GM18511 (cell line): ENCODE results near the gene GMDS.

Experiments
- ATAC-seq: cut with Tn5 transposase; IDR thresholded peaks from one replicate; pipeline ENCODE4 v1.9.1; 2021; ENCODE audit warnings: mild to moderate bottlenecking, moderate library complexity; ENCODE audit not compliant: unreplicated experiment

GMDS gene

DNA sequence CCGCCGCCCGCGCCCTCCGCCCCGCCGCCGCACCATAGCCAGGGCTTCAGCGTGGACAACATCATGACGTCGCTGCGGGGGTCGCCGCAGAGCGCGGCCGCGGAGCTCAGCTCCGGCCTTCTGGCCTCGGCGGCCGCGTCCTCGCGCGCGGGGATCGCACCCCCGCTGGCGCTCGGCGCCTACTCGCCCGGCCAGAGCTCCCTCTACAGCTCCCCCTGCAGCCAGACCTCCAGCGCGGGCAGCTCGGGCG, 634.2 kb downstream of the GMDS start:
- ATAC-seq = no peak

DNA sequence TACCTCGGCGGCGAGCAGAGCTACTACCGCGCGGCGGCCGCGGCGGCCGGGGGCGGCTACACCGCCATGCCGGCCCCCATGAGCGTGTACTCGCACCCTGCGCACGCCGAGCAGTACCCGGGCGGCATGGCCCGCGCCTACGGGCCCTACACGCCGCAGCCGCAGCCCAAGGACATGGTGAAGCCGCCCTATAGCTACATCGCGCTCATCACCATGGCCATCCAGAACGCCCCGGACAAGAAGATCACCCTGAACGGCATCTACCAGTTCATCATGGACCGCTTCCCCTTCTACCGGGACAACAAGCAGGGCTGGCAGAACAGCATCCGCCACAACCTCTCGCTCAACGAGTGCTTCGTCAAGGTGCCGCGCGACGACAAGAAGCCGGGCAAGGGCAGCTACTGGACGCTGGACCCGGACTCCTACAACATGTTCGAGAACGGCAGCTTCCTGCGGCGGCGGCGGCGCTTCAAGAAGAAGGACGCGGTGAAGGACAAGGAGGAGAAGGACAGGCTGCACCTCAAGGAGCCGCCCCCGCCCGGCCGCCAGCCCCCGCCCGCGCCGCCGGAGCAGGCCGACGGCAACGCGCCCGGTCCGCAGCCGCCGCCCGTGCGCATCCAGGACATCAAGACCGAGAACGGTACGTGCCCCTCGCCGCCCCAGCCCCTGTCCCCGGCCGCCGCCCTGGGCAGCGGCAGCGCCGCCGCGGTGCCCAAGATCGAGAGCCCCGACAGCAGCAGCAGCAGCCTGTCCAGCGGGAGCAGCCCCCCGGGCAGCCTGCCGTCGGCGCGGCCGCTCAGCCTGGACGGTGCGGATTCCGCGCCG, 634.7 kb downstream of the GMDS start:
- ATAC-seq = peak; percentile 27

DNA sequence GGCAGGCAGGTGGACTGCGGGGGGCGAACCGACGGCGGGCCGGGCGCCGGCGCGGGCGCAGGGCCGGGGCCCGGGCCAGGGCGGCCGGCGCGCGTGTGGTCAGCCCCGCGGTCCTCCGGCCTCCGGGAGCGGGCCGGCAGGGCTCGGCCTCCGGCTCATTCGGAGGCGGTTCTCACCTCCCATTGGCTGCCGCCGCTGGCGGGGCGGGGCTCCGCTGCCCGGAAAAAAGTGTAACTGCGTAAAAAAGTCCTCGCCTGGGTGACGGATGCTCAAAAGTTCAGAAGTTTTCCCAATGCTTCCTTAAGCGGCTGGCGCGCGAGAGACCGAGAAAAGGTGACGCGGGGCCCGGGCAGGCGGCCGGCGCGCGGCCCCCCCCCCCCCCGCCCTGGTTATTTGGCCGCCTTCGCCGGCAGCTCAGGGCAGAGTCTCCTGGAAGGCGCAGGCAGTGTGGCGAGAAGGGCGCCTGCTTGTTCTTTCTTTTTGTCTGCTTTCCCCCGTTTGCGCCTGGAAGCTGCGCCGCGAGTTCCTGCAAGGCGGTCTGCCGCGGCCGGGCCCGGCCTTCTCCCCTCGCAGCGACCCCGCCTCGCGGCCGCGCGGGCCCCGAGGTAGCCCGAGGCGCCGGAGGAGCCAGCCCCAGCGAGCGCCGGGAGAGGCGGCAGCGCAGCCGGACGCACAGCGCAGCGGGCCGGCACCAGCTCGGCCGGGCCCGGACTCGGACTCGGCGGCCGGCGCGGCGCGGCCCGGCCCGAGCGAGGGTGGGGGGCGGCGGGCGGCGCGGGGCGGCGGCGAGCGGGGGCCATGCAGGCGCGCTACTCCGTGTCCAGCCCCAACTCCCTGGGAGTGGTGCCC, 635.5 kb downstream of the GMDS start, which contains the start of gene FOXC1:
Gene FOXC1, plus strand, starts transcription at position 268 of the 849 bp plus-strand sequence. Its CDS starts 531 bp downstream, at position 799.
- peak; percentile 55 for ATAC-seq

DNA sequence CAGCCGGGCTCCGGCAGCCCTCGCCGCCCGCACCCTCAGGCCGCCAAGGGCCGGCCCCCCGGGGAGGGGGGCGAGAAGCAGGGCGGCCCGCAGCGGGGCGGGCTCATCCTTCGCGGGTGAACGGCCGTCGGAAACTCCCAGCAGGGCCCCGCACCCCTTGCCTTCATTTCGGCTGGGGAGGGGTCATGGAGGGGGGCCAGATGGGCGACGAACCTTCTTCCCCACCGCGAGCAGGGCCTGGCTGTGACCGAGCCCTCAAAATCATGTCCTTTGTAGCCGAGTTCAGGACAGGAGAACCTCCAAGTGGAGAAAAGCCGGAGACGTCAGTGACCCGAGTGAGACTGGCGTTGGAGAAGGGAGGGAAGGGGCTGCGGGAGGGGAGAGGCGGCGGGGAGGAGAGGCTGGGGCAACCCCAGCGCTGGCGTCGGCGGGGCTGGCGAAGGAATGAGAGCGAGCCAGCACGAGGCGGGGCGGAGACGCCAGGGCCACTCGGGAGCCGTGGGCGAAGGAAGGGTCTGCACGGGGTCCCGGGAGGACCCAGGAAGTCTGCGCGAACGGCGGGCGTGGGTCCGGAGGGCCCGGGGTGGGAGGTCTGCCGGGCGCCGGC, 636.3 kb downstream of the GMDS start:
- ATAC-seq = no peak

DNA sequence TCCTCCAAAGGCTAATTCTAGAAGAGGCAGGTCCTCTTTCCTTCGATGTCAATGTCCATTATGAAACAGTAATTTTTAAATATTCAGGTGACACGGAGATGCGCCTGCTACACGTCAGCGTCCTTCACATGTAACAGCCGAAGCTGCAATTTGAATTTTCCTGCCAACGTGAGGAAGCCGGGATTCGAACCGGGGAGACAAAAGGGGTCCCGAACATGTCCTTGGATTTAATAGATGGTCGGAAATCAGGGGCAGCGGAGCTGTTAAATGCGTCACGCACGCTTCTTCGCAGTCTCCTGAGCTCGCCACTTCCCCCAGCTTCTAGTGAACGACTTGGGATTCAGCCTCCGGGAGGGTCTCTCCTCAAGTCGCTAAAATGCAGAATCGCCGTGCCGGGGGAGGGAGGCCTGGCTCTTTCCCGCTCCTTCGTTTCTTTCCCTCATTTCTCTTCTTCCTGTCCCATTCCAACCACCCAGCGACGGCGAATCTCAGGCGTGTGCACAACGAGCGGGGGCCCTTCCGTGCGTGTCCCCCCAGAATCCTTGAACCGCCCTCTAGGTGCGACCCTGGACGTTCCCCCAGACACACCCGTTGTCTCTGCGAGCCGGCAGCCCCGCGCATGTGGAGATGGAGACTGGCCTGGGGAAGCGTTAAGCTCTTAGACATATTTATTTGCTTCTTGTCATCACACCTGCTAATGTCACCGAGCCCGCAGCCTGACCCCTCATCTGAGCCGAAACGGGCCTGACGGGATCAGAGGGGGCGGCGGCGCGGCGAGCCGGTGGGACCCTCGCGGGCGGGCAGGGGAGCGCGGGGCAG, 637.0 kb downstream of the GMDS start:
- ATAC-seq = no peak

DNA sequence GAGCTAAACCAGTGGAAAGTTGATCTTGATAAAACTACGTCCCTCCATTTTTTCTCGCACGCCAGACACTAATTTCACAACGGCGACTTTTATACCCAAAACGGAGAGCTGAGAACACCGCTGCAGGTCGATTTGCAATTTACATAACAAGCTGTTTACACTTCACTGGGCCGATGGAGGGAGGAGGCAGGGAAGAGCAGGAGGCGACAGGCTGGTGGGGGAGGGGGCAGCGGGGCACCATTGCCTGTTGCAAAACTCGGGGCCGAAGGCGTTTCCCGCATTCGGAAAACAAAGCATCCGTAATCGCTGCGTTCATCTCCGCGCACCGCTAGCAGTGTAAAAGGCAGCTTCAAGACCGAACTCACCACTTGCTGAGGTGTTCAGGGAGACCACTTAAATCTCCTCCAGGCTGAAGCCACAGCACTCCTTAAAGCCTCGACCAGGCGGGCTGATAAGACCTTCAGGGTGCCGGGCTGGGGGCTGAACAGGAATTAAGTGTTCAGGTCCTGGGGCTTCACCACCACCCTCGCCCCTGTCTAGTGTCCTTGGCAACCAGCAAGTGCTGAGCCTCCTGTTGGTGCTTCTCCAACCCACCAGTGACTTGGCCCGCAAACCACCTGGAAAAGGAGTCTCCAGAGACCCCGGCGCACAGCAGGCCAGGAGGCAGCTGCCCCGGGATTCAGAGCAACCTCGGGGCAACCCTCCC, 637.7 kb downstream of the GMDS start:
- no peak for ATAC-seq

DNA sequence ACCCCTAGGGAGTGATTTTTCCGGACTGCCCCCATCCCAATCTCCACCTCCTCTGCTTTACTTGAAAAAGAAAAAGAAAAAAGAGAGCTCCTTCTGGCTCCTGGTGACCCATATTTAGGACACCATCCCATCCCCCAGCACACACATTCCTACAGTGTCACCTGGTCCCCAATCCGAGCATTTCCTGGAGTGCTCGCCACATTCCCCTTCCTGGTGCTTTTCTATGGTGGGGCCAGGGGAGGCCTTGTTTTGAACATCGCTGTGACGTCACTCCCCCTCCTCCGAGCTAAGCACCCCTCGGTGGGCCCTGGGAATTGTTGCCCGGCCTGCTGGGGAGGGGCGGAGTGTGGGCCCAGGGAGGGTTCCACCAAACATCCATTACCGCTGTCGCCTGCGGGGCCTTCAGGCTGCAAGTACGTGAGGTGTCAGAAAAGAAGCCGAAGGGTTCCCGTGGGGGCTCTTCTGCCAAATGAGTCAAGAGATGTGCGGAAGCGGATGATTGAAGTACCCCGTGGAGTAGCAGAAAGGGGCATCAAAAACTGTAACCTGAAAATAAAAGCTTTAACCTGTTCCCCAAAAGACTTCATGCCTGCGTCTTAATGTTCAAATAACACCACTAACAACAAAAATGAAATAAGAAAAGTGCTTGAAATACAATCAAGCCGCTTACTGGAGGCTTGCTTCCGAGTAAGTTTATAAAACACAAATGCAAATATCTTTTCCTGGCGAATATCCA, 638.5 kb downstream of the GMDS start:
- no peak for ATAC-seq

DNA sequence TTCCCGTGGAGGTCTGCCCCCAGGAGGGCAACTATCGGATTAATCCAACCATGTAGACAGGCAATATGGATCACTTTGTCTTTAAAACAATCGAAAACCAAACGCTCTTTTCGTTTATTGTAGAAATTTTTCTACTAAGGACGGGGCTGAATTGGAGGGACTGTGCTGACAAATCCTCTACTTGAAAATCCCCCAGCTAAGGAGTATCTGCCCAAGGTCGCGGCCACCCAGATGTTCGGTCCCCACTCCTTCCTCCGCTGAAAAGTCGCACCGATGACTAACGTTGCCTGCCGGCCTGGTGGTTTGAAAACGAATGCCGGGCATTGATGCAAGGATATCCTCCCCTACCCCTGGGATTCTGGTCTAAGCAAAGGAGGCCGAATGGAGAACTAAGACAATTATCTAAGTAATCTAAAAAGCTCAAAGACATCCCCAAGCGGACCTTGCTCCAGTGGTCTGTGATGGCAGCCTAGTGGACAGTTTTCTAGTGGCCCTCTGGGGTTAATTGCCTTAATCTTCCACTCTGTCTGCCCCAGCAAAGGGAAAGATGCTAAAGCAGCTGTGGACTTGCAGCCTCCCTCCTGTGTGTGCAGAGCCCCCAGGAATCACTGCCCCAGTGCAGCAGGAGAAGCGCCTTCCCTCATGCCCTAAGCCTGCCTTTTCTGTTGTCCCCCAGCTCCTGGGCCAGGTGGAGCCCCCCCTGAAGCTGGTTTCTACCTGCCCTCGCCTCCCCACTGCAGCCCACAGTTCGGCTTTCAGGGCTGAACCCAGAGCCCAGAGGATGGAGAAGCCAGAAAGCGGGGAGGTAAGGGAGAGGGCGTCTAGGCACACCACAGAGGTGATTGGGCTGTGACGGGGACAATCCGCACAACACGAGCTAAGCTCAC, 639.3 kb downstream of the GMDS start:
- no peak for ATAC-seq

DNA sequence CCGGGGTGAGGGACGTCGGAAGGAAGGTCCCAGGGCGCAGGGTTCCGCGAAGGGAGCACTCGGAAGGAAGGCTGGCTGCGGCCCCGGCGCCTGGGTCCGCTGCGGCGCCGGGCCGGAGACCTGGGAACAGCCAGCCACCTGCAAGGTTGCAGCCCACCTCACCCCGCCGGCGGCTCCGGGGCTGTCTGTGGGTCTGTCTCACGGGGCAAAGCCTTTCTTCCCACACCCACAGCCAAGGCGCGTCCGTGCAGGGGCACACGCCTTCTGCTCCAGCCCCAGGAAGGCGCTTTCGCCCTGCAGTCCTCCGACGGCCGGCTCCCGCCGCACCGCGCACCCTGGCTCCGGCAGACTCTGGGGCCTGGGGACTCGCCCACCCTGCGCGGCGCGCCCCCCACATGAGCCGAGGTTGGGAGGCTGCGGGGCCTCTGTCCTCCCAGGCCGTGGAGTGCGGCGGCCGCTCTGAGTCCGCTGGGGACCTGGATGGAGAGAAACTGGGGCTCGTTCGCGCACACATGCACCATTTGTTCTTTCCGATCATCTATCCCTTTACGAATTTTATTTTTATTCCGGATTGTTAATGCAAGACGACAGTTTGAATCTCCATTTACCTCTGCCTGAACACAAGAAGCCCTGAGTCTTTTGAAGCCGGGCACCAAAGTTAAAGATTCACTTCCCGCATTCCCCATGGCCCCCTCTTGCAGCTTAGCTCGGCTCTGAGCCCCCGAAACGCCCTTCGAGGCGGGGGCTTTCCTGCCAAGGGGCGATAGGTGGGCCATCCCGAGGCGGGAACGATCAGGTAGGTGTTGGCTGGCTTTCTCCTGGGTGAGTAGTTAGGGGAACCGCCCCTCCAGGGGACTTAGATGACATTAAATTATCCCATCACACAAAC, 640.2 kb downstream of the GMDS start:
- no peak for ATAC-seq

DNA sequence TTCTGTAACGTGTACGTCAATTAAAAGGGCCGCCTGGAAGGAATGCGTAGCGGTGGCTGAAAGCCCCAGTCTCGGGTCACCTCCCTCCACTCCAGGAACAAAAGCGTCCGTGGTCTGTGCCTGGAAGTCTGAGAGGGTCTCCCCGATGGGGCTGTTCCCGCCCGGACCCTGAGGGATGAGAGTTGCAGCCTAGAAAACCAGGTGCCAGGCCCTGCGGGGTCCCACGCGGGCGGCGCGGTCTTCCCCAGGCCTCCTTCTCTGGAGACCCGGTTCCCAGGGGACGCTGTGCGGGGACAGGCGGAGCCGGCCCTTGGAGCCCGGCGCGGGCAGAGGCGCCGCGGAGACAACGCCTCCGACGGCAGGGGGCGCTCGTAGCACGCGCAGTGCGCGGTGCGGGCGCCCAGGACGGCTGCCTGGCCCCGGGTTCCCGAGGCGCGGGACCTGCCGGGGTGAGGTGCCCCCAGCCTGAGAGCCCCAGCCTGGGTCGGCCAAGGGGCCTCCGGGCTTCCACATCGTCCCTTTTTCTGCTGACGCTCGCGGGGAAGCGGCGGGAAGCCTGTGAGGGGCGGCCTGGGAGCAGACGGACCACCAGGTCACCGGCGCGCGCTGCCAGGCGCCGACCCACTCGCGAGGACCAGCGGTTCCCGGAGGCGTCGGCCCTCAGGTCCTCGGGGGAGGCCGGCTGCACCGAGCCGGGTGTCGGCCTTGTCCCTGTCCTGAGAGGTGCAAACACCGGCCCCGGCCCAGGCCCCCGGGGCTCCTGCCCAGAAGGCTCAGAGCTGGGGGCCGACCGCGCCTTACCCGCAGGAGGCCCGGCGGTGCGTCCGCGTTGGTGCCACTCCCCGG, 641.0 kb downstream of the GMDS start:
- ATAC-seq = peak; percentile 70

DNA sequence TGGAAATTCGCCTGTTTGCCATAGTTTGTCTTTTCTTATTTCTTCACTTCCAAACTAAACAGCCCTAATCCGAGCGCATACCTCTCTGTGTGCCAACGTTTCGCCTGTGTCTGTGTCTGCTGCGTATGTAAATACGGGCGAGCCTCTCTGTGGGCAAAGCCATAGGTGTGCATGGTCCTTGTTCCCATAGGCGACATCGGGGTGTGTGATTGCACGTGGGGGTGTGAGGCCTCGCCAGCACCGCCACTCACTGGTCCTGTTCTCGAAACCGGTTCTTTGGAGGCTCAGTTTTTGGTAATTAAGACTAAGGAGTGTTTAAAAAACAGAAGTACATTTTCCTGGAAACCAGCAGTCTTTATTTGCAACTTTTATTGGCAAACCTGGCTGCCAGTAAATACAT, 641.7 kb downstream of the GMDS start:
- ATAC-seq = no peak

DNA sequence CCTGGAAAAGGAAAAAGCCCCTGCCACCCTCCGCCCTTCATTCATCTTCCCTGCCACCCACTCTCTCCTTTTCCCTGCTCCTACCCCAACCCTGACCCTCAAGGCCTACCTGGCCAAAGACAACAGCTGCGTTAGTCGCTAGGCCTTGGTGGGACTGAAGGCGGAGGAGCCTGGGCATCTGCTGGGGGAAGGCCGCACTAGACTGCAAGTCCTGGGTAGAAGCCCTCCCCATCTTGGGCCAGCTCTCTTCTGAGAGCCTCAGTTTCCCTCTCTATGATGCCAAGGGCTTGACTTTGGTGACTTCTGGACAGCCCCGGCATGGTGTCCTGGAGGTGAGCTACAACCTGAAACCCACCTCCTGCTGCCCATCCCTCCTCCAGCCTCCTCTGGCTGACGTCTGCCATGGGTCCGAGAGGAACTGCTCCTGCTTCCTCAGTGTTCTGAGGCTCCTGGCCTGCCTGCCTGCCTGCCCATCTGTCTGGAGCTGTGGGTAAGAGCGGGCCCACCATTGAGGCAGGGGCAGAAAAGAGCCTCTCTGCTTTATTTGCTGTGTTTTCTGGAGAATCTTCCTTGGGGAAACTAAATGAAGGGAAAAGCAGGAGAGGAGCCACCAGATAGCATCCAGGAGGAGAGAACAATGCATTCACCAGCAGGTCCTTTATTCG, 643.2 kb downstream of the GMDS start:
- no peak for ATAC-seq

DNA sequence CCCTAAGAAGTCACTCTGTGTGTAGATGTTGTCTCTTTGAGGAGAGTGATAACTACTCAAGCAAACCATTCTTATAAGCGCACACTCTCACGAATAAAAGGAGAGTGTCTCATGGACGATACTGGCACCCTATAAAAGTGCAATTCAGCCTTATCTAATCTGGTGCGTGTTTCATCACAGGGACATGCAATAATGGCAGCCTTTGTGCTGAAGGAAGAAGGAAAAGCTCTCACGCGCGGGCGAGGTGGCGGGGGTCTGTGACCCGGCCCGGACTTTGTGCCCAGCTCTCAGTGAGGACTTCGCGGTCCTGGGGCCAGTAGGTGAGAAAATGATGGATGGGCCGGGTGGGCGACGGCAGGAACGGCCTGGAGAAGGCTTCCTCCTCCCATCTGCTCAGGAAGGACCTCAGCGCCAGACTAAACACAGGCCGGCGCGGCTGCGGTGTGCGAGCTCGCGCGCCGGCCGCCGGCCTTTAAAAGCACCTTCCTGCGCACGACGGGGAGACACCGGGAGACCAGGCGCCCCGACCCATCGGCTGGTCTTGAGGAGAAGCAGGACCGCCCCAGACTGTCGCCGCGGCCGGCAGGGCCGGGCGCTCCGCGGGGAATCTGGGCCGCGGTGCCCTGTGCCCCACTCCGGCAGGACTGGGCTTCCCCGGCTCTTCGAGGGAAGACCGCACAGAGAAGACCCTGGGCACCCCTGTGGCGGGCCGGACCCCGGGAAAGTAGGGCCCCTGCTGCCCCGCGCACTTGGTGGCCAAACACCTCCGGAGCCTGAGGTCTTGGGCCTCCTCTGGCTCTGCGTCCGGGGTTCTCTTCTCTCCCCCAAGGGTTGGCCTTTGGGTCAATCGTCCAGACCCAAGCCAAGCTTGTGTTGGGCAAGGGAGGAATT, 644.0 kb downstream of the GMDS start:
- no peak for ATAC-seq

DNA sequence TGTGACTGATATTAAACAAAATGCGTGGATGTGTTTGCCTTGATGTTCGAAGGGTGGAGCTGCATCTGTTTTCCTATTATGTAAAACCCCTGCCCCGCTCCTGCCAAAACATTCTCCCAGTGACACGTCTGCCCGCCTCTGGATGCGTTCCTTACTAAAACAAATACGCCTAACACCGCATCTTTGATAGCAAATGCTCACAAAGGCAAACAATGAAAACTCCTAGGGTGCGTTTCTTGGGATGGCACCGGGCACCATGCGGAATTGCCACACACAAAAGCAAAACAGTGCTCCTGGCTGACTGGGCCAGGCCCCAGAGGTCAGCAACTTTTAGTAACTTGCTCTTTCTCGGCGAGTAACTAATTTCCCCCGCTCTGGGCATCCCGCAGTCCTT, 644.6 kb downstream of the GMDS start:
- ATAC-seq = no peak

DNA sequence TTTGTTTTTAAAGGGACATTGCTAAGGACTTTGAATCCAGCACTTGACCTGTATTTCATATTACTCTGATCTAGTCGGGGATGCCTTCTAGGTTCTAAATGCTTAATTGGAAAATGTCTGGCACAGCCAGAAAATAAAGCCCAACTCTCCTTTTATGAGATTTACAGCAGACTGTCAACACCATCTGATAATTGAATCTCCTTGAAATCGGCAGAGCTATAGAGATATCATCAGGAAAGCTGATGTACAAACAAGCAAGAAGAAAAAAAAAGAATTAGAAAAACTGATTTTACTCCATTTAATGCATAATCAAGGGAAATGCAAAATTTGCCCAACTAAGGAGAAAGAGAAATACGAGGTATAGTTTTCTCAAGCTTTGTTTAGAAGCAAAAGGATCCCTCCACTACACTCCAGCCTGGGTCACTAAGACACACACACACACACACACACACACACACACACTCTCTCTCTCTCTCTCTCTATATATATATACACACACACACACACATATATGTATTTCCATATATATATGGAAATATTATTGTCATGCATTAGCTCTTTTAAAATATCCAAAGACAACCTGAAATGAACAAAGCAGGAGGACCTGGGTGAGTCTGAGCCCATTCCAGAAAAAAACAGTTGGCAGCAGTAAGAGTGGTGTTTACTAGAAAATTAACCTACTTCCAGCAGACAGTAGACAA, 645.2 kb downstream of the GMDS start:
- no peak for ATAC-seq
